Epithelial cell of proximal tubule (primary cell): ENCODE measurements around the gene SNAPIN. TPM values are rescaled to one million over a fixed set of nuclear protein-coding genes. Genes with fewer than 3 reads are reported as not detected.
A peak's percentile ranks its signal among the peaks of the same experiment; 100 is the strongest.

Experiments
- DNase-seq: peaks from one replicate; pipeline ENCODE4 v3.0.0-alpha.2; 2011; ENCODE audit warnings: low read depth
- H3K4me3 ChIP-seq: 2 replicates; pipeline ENCODE4 v1.5.1; 2011; ENCODE audit warnings: low read depth, mild to moderate bottlenecking, low read length
- total RNA-seq: library from RNA; depleted of rRNA; stranded (reverse); fragments of >200 nt; gene quantifications from 2 replicates; pipeline ENCODE4 v1.2.3, GENCODE V29; 2015
- TF ChIP-seq, protein P1 (sequence below): conservative IDR thresholded peaks from 2 replicates; pipeline ENCODE4 v1.5.1; 2012; ENCODE audit warnings: low read depth, mild to moderate bottlenecking, low read length

The SNAPIN gene
- total RNA-seq, 1 donor from 2014 or later: 59.8 TPM

DNA sequence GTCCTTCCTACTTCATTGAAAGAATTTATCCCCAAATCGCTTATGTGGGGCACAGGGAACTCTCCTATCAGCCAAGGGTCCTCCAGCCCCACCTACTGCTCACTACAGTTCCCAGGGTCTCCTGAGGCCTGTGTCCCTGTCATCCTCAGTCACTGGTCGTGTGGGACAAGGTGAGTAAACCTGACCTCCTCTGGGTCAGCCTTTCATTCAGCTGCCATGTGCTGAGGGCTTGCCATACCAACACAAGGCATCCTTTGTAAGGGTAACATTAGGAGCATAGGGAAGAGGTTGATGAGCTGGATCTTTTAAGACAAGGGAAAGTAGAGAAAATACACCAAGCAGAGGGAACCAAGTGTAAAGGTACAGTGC is 11.2 kb upstream of the SNAPIN start:
- no peak for DNase-seq
- TF ChIP-seq, protein P1, sequence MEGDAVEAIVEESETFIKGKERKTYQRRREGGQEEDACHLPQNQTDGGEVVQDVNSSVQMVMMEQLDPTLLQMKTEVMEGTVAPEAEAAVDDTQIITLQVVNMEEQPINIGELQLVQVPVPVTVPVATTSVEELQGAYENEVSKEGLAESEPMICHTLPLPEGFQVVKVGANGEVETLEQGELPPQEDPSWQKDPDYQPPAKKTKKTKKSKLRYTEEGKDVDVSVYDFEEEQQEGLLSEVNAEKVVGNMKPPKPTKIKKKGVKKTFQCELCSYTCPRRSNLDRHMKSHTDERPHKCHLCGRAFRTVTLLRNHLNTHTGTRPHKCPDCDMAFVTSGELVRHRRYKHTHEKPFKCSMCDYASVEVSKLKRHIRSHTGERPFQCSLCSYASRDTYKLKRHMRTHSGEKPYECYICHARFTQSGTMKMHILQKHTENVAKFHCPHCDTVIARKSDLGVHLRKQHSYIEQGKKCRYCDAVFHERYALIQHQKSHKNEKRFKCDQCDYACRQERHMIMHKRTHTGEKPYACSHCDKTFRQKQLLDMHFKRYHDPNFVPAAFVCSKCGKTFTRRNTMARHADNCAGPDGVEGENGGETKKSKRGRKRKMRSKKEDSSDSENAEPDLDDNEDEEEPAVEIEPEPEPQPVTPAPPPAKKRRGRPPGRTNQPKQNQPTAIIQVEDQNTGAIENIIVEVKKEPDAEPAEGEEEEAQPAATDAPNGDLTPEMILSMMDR: no peak
- no peak overlapping the region for H3K4me3 ChIP-seq

DNA sequence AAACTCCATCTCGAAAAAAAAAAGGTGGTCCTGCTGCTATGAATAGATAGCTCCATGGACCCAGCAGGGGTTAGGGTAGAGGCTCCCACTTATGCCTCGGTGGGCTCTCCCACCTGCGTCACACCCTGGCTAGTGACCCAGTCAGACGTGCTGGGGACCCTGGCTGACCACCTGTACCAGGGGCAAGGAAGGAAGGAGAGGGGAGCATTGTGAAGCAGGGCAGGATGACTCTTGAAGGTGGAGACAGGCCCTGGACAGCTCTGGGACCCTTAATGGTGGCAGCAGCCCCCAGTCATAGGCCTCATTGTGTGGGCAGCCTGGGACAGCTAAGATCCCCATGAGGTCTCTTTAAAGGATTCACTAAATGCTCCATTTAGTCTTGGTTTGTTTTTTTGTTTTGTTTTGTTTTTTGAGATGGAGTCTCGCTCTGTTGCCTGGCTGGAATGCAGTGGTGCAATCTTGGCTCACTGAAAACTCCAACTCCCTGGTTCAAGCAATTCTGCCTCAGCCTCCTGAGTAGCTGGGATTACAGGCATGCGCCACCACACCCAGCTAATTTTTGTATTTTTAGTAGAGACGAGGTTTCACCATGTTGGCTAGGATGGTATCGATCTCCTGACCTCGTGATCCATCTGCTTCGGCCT is 10.4 kb upstream of the SNAPIN start:
- TF ChIP-seq, protein P1: no peak
- DNase-seq: no peak

DNA sequence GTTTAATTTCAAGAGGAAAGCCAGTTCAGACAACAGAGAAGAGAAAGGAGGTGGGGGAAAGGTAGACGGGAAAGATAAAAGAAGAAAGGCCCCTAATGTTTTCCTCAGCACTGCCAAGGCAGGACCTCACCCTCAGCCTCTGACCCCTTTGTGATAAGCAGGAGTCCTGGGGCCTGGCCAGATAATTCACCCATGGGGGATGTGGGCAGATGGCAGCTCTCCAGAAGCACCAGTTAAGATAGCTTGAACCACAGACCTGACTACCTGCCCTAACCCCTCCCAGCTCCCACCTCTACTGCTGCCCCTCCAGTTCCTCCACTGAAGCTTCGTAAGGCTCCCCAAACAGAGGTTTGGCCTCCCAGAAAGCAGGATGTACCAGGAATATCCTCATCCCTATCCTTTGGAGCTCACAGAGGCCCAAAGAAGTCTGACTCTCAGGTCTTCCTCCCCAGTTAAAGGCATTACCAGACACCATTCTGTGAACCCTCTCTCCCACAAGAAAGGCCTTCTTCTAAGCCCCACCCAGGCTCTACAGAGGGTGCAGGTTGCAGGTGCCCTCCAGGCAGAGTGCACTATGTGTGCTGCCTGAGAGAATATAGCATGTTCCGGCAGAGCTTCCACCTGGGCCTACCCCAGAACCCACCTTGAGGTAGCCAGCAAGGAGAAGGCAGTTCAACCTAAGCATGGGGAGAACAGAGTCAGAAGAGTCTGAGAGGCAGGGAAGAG is 9.2 kb upstream of the SNAPIN start:
- no peak overlapping the region for H3K4me3 ChIP-seq
- DNase-seq: no peak
- TF ChIP-seq, protein P1: no peak

More for the DNA sequence above, 10.4 kb upstream of the SNAPIN start:
- H3K4me3 ChIP-seq: no peak overlapping the region

DNA sequence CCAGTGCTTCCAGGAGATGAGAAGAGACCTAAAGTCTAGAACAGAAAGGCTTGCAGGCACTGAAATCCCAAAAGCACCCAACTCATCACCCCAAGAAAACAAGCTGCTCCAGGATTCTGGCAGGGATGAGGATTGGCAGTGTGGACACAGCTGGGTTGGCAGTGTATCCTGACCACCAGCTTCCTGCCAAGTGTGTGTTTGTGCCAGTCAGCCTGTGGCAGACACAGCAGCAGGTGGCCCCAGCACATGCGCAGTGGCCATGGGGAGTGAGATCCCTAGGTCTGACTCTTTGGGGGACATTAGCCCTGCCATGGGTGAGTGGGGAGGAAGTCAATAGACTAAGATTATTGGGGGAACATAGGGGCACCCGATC is 8.7 kb upstream of the SNAPIN start:
- no peak for DNase-seq
- TF ChIP-seq, protein P1: no peak
- H3K4me3 ChIP-seq: no peak overlapping the region

DNA sequence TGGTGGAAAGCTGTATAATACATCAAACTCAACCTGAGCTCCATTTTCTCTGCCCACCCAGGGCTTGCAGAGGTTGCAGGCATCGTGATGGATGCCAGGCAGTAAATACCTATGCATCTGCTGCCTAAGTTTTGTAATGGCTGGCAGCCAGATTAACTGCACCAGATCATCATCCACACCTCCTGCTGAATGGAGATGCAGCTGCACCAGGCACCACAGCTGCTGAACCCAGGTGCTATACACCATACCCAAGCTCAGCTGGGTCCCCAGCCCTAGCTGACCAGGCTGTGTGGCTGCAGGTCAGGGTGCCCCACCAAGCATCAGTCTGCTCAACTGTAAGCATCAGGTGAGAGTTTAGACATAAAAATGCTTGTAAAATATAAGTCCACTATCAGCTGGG is 6.7 kb upstream of the SNAPIN start:
- H3K4me3 ChIP-seq: no peak overlapping the region
- TF ChIP-seq, protein P1: no peak
- no peak for DNase-seq

DNA sequence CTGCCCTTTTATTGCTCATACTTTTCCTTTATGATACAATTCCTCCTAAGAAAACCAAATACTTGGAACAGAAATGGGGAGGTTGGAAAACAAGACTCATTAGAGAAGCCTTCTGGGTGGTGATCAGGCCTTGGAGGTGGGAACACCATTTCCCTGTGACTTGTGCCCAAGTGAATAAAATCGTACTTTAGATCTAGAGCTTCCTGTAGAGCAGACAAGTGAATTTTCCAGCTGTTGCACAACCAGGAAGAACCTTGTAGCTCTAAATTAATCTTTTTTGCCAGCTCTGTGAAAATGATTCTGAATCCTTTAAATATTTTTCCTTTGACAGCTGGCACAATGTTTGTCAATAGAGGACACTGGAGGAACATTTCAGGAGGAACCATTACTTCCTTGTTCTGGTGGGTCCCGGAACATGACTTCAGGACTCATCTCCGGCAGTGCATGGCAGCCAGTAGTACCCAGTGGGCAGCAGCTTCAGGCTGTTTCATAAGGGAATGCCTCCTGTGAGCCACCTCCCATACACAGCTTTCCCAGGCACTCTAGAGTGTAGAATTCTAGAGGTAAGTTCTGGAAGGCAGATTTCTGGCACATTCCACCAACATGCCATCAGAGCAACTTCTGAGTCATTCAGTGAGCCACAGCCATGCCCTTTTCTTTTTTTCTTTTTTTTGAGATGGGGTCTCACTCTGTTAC is 5.5 kb upstream of the SNAPIN start:
- TF ChIP-seq, protein P1: no peak
- peak; percentile 85 for DNase-seq

More for the DNA sequence above, 5.5 kb upstream of the SNAPIN start:
- H3K4me3 ChIP-seq: no peak overlapping the region
